Spleen (tissue), 11 donors: Measurements from ENCODE around the gene RBM7. TPM values are rescaled to one million over a fixed set of nuclear protein-coding genes. Genes with fewer than 3 reads are reported as not detected.
A peak's percentile ranks its signal among the peaks of the same experiment; 100 is the strongest.

Experiments used
- DNase-seq: peaks from one replicate; pipeline ENCODE4 v3.0.0-alpha.2; 2020
- H3K27ac ChIP-seq, 8 donors: fragments of 200-600 bp; sonication (generic) in 7 of 8; 1 replicate in 4 of 8; 2 replicates in 4 of 8; pipeline versions ENCODE4 v1.5.0 to v1.8.0; 2016 to 2021; ENCODE audit warnings: inconsistent platforms in 4 of 8, mild to moderate bottlenecking in 4 of 8, moderate library complexity in 1 of 8
- H3K27me3 ChIP-seq, 7 donors: fragments of 200-600 bp; sonication (generic) in 6 of 7; replicated peaks in 1 of 7; 1 replicate in 4 of 7; 2 replicates in 3 of 7; pipeline versions ENCODE4 v1.5.0 to v1.8.0; 2016 to 2021; ENCODE audit warnings: inconsistent platforms in 3 of 7, mild to moderate bottlenecking in 1 of 7
- H3K36me3 ChIP-seq, 6 donors: fragments of 200-600 bp; sonication (generic) in 5 of 6; 1 replicate in 4 of 6; 2 replicates in 2 of 6; pipeline versions ENCODE4 v1.5.0 to v1.8.0; 2016 to 2021; ENCODE audit warnings: inconsistent platforms in 2 of 6
- H3K4me1 ChIP-seq, 6 donors: fragments of 200-600 bp; sonication (generic) in 5 of 6; 1 replicate in 3 of 6; 2 replicates in 3 of 6; pipeline versions ENCODE4 v1.5.0 to v1.8.0; 2016 to 2021; ENCODE audit warnings: inconsistent platforms in 3 of 6
- H3K4me3 ChIP-seq, 8 donors: fragments of 200-600 bp; sonication (generic) in 7 of 8; 1 replicate in 4 of 8; 2 replicates in 4 of 8; pipeline versions ENCODE4 v1.5.0 to v1.8.0; 2016 to 2021; ENCODE audit warnings: inconsistent platforms in 4 of 8, mild to moderate bottlenecking in 4 of 8, moderate library complexity in 2 of 8
- H3K9me3 ChIP-seq, 8 donors: fragments of 200-600 bp; sonication (generic) in 7 of 8; 1 replicate in 4 of 8; 2 replicates in 4 of 8; pipeline versions ENCODE4 v1.5.0 to v1.8.0; 2016 to 2021; ENCODE audit warnings: inconsistent platforms in 4 of 8
- POLR2A ChIP-seq, 3 donors: fragments of 450-650 bp; IDR thresholded peaks; one replicate each; pipeline ENCODE4 v1.5.1; 2017; ENCODE audit warnings: antibody characterized with exemption in 3 of 3, mild to moderate bottlenecking in 1 of 3
- POLR2AphosphoS5 ChIP-seq, 3 donors: sonication (generic); formaldehyde crosslinking; IDR thresholded peaks; one replicate each; pipeline ENCODE4 v1.5.1; 2017; ENCODE audit warnings: antibody characterized with exemption in 3 of 3
- WGBS, 5 donors: extraction: QIAGEN DNeasy Blood & Tissue Kit in 3 of 5; methylation state at CpG; one replicate each; pipeline versions ENCODE4 v1.1.5 to v1.1.7; 2013 to 2018; 5-methylcytosine and 5-hydroxymethylcytosine counted together
- intact Hi-C: fragments of 100-400 bp; cut with DNase I; formaldehyde crosslinking; loops from one replicate; pipeline ENCODE4 v1.15.0; 2023; ENCODE audit warnings: low total_unique reads
- polyA plus RNA-seq, 3 donors: library from polyadenylated mRNA; stranded (reverse); fragments of 200-250 nt; gene quantifications; one replicate each; pipeline ENCODE4 v1.2.1, GENCODE V29; 2013
- total RNA-seq, 7 donors: library from RNA; depleted of rRNA in 3 of 7; stranded (reverse); fragments of >200 nt in 3 of 7; fragmentation: NEBNext Ultra II Directional in 4 of 7; extraction: Animal tissue kit (Norgen Biotek cat#: 25700) in 4 of 7; gene quantifications; one replicate each; pipeline versions ENCODE4 v1.1.0 to v1.2.1, GENCODE V29; 2016 to 2021
- TF ChIP-seq, protein P1 (sequence below), 11 experiments: fragments of 200-600 bp in 7 of 11; fragments of 450-650 bp in 4 of 11; sonication (generic) in 4 of 11; IDR thresholded peaks in 8 of 11; conservative IDR thresholded peaks in 3 of 11; 1 replicate in 7 of 11; 2 replicates in 4 of 11; pipeline versions ENCODE4 v1.4.0 to v1.8.0; 2016 to 2021; ENCODE audit warnings: antibody characterized with exemption in 11 of 11, inconsistent platforms in 4 of 11, mild to moderate bottlenecking in 1 of 11
- donor health status: healthy with polysubstance abuse.
- donor health status: DM: no; HTN: no; CAD: no; lungs with moderate emphysema.
- donor health status: DM: no; HTN: no; CAD: no.
- donor health status: Bipolar disorder and iron deficiency.
- donor health status: healthy.
- donor health status: DM: no; HTN: no; CAD: no.
- donor health status: DM: yes; HTN: yes; CAD: no.

RBM7 gene
- total and polyA plus RNA-seq, 10 donors, result 8.0 to 35.3 (median 23.8) TPM

DNA sequence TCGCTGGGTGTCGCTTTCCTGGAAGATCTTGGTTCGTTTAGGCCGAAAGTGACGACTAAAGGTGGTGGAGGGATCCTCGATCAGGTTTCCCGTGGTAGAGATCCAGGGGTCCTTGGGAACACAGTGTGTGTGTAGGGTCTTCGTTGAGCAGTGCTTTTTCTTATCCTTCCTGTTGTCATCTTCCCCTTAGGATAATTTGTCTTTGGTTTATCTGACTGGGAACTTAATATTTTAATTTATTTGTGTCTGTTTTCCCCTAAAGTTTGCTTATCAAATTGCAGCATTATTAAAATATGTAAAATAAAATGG, 403 bp downstream of the RBM7 start:
- intact Hi-C loops, result no loop called here
- peaks cover 0 to 81% (median 70%) of the 10 kb centered on the region in 6 donors for H3K4me1 ChIP-seq

DNA sequence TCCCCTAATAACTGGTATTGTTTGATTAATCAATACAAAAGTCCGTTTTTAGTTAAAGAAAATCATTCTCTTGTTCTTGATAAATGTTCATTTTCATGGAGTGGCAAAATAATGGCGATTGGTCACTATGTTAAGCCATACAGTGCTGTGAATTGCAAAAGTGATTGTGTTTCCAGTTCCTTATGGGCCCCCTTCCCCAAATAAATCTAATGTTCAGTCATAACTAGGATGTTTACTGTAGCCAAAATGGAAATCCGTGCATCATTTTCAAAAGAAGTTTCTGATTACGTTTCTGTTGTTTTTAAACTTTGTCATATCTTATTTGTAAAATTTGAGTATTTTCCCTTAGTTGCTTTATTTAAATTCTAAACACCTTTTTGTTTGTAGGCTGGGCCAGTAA, 845 bp downstream of the RBM7 start:
- intact Hi-C loops, result no loop called here
- peaks cover 0 to 84% (median 70%) of the 10 kb centered on the region in 6 donors for H3K4me1 ChIP-seq
- no peak for DNase-seq
- H3K27me3 ChIP-seq, result no peaks in the 10 kb centered on the region
- peak overlapping the region; percentile 25 to 77 (median 56) for H3K4me3 ChIP-seq
- peaks cover 0 to 39% (median 16%) of the 10 kb centered on the region in 6 donors for H3K36me3 ChIP-seq
- H3K27ac ChIP-seq, result peak overlapping the region; percentile 94 to 99 (median 98)
- no peaks in the 10 kb centered on the region for H3K9me3 ChIP-seq
- TF ChIP-seq, protein P1, sequence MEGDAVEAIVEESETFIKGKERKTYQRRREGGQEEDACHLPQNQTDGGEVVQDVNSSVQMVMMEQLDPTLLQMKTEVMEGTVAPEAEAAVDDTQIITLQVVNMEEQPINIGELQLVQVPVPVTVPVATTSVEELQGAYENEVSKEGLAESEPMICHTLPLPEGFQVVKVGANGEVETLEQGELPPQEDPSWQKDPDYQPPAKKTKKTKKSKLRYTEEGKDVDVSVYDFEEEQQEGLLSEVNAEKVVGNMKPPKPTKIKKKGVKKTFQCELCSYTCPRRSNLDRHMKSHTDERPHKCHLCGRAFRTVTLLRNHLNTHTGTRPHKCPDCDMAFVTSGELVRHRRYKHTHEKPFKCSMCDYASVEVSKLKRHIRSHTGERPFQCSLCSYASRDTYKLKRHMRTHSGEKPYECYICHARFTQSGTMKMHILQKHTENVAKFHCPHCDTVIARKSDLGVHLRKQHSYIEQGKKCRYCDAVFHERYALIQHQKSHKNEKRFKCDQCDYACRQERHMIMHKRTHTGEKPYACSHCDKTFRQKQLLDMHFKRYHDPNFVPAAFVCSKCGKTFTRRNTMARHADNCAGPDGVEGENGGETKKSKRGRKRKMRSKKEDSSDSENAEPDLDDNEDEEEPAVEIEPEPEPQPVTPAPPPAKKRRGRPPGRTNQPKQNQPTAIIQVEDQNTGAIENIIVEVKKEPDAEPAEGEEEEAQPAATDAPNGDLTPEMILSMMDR (IDR thresholded peaks at IDR 0.05 in 8 of 11, conservative IDR thresholded peaks at IDR 0.05 in 3 of 11), result no peak
- 3 to 12% (median 6%) methylated on average over 4 of the region's 4 CpGs for WGBS, 5 donors

More for the DNA sequence above, 403 bp downstream of the RBM7 start:
- no peaks in the 10 kb centered on the region for H3K9me3 ChIP-seq
- peak overlapping the region; percentile 94 to 99 (median 98) for H3K27ac ChIP-seq
- TF ChIP-seq, protein P1 (IDR thresholded peaks at IDR 0.05 in 8 of 11, conservative IDR thresholded peaks at IDR 0.05 in 3 of 11), result no peak
- TF ChIP-seq POLR2A (IDR thresholded peaks at IDR 0.05) (no peak), POLR2AphosphoS5 (IDR thresholded peaks at IDR 0.05) (no peak)
- peaks cover 0 to 34% (median 12%) of the 10 kb centered on the region in 6 donors for H3K36me3 ChIP-seq
- DNase-seq, result no peak
- WGBS, 5 donors, result 0 to 2% (median 1%) methylated on average over 8 of the region's 8 CpGs
- no peaks in the 10 kb centered on the region for H3K27me3 ChIP-seq
- H3K4me3 ChIP-seq, result peak overlapping the region; percentile 25 to 77 (median 56)

DNA sequence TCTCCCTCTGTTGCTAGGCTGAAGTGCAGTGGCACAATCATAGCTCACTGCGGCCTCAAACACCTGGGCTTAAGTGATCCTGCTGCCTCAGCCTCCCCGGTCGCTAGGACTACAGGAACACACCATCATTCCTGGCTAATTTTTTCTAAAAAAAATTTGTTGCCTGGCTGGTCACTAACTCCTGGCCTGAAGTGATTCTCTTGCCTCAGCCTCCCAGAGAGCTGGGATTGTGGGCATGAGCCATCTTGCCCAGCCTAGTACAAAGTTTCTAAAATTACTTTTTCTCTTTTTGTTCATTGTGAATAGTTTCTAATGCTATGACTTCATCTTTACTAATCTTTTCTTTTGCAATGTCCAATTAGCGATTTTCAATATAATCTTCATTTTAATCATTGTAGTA, 12.5 kb downstream of the RBM7 start:
- H3K36me3 ChIP-seq, result peaks cover 0 to 68% (median 19%) of the 10 kb centered on the region in 6 donors
- peaks cover 0 to 6% (median 0%) of the 10 kb centered on the region in 6 donors for H3K4me1 ChIP-seq
- DNase-seq, result no peak
- no peak overlapping the region for H3K4me3 ChIP-seq
- intact Hi-C loops, result no loop called here
- no peaks in the 10 kb centered on the region for H3K27me3 ChIP-seq
- no peaks in the 10 kb centered on the region for H3K9me3 ChIP-seq
- TF ChIP-seq, protein P1 (IDR thresholded peaks at IDR 0.05 in 8 of 11, conservative IDR thresholded peaks at IDR 0.05 in 3 of 11), result no peak
- TF ChIP-seq POLR2A (IDR thresholded peaks at IDR 0.05), result no peak
- no peak for TF ChIP-seq POLR2AphosphoS5 (IDR thresholded peaks at IDR 0.05)
- WGBS, 5 donors, result 95 to 98% (median 97%) methylated on average over 4 of the region's 4 CpGs
- H3K27ac ChIP-seq, result no peak overlapping the region

DNA sequence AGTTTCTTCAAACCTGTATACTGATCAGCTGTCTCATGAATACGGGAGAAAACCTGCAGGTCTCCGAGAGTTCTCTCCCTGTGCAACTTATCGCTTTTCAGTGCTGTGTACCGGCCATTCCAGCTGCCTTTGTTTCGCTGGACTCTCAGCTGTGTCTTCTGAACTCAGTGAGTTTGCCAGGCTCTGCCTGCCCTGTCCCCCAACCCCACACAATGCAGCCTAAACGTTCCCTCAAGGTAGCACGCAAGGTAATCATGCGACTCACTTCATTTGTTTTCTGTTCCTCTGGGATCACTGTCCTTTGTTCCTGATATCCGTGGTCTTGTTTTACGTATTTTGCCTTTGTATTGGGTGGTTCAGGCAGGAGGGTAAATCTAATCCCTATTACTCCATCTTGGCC, 13.5 kb downstream of the RBM7 start:
- Histone ChIP-seq H3K9me3 (no peaks in the 10 kb centered on the region), H3K4me1 (peaks cover 0 to 6% (median 0%) of the 10 kb centered on the region in 6 donors), H3K4me3 (no peak overlapping the region), H3K36me3 (peaks cover 0 to 58% (median 13%) of the 10 kb centered on the region in 6 donors), H3K27ac (no peak overlapping the region), H3K27me3 (no peaks in the 10 kb centered on the region)
- no peak for DNase-seq
- intact Hi-C loops, result no loop called here
- 90 to 98% (median 96%) methylated on average over 10 of the region's 10 CpGs for WGBS, 5 donors
- TF ChIP-seq POLR2A (IDR thresholded peaks at IDR 0.05) (no peak), POLR2AphosphoS5 (IDR thresholded peaks at IDR 0.05) (no peak)
- TF ChIP-seq, protein P1 (IDR thresholded peaks at IDR 0.05 in 8 of 11, conservative IDR thresholded peaks at IDR 0.05 in 3 of 11), result no peak
